Kidney epithelial cell (primary cell): ENCODE results near the gene SLC5A4. TPM values are rescaled to one million over a fixed set of nuclear protein-coding genes. Genes with fewer than 3 reads are reported as not detected.

Experiments used
- DNase-seq: peaks from one replicate; pipeline ENCODE4 v3.0.0-alpha.2; 2010; ENCODE audit warnings: low read depth
- H3K27me3 ChIP-seq: 2 replicates; pipeline ENCODE4 v1.6.0; 2011; ENCODE audit warnings: low read length; ENCODE audit not compliant: control insufficient read depth, insufficient read depth
- H3K36me3 ChIP-seq: 2 replicates; pipeline ENCODE4 v1.5.1; 2011; ENCODE audit warnings: low read length; ENCODE audit not compliant: control insufficient read depth, insufficient read depth
- H3K4me3 ChIP-seq: 2 replicates; pipeline ENCODE4 v1.5.1; 2011; ENCODE audit warnings: low read depth, mild to moderate bottlenecking, control low read depth, low read length
- CTCF ChIP-seq: IDR thresholded peaks from 2 replicates; pipeline ENCODE4 v1.5.1; 2011; ENCODE audit warnings: mild to moderate bottlenecking, moderate library complexity, low read length, control low read depth, inconsistent platforms; ENCODE audit not compliant: insufficient read depth, poor library complexity, severe bottlenecking
- total RNA-seq: library from RNA; depleted of rRNA; stranded (reverse); fragments of >200 nt; gene quantifications from 2 replicates; pipeline ENCODE4 v1.2.3, GENCODE V29; 2015

Gene SLC5A4
- total RNA-seq, 1 donor from 2014 or later, result 0.79 TPM

GRCh38 chr22:32211011-32211410 is 44.1 kb downstream of the SLC5A4 start:
- no peak overlapping the region for H3K4me3 ChIP-seq
- no peak for TF ChIP-seq CTCF
- H3K27me3 ChIP-seq, result peaks cover 2% of the 10 kb centered on the region
- H3K36me3 ChIP-seq, result no peaks in the 10 kb centered on the region
- no peak for DNase-seq

GRCh38 chr22:32208681-32209080 is 46.5 kb downstream of the SLC5A4 start:
- no peaks in the 10 kb centered on the region for H3K36me3 ChIP-seq
- DNase-seq, result no peak
- peaks cover 12% of the 10 kb centered on the region for H3K27me3 ChIP-seq
- H3K4me3 ChIP-seq, result no peak overlapping the region
- TF ChIP-seq CTCF, result no peak

GRCh38 chr22:32207971-32208480 is 47.1 kb downstream of the SLC5A4 start:
- no peak for TF ChIP-seq CTCF
- H3K27me3 ChIP-seq, result peaks cover 18% of the 10 kb centered on the region
- H3K4me3 ChIP-seq, result no peak overlapping the region
- H3K36me3 ChIP-seq, result no peaks in the 10 kb centered on the region
- DNase-seq, result no peak

- DNase-seq, result no peak
- Histone ChIP-seq H3K36me3 (no peaks in the 10 kb centered on the region), H3K27me3 (peaks cover 27% of the 10 kb centered on the region), H3K4me3 (no peak overlapping the region)
- TF ChIP-seq CTCF, result peak; percentile 59
Measured at GRCh38 chr22:32206774-32207758, 48.1 kb downstream of the SLC5A4 start.

GRCh38 chr22:32205974-32206773 is 49.0 kb downstream of the SLC5A4 start:
- no peak for TF ChIP-seq CTCF
- no peak overlapping the region for H3K4me3 ChIP-seq

More at GRCh38 chr22:32205974-32206773, 49.0 kb downstream of the SLC5A4 start:
- DNase-seq, result no peak
- Histone ChIP-seq H3K27me3 (peaks cover 27% of the 10 kb centered on the region), H3K36me3 (no peaks in the 10 kb centered on the region)
